ENCODE measurements around the gene C10orf71.

C10orf71 gene

GRCh38 chr10:49363309-49364031 lies 64.5 kb downstream of the C10orf71 start:
- Histone ChIP-seq H3K4me3 (ENCODE audit: low read length) (no peak overlapping the region), H4K5ac (ENCODE audit: low read length) (no peak overlapping the region), H3K79me2 (ENCODE audit: control insufficient read depth, insufficient read depth, low read length) (no peaks in the 10 kb centered on the region), H3K4me1 (ENCODE audit: control insufficient read depth, low read depth, low read length) (peaks cover 8% of the 10 kb centered on the region), H3K4me2 (ENCODE audit: low read length) (no peak overlapping the region), H3K27ac (ENCODE audit: low read depth, low read length) (no peak overlapping the region), H2AK5ac (ENCODE audit: low read length) (no peak overlapping the region), H4K8ac (ENCODE audit: low read depth, low read length) (no peak overlapping the region), H3K9ac (ENCODE audit: low read length) (no peak overlapping the region), H3K23ac (ENCODE audit: low read length) (no peak overlapping the region), H3K36me3 (ENCODE audit: control insufficient read depth, insufficient read depth, low read length) (no peaks in the 10 kb centered on the region), H3K79me1 (ENCODE audit: low read length) (no peaks in the 10 kb centered on the region), H3K27me3 (ENCODE audit: insufficient read depth, low read length, poor library complexity) (no peaks in the 10 kb centered on the region), H3K56ac (ENCODE audit: low read length) (no peak overlapping the region), H3K4ac (ENCODE audit: low read depth, low read length) (no peak overlapping the region), H2BK5ac (ENCODE audit: low read length) (no peak overlapping the region), H3K18ac (ENCODE audit: low read length) (no peak overlapping the region), H2BK120ac (ENCODE audit: low read depth, low read length) (no peak overlapping the region), H2BK15ac (replicated peaks; ENCODE audit: low read depth) (no peak overlapping the region)
- no CpG with 5 or more reads among the region's 8 CpGs for WGBS (ENCODE audit: extremely low coverage, insufficient coverage, low lambda C conversion rate)
- DNase-seq = no peak

GRCh38 chr10:49364051-49364450 lies 65.1 kb downstream of the C10orf71 start:
- no peak overlapping the region for H3K4ac ChIP-seq (ENCODE audit: low read depth, low read length)
- H3K27ac ChIP-seq (ENCODE audit: low read depth, low read length) = no peak overlapping the region
- no peak overlapping the region for H3K4me2 ChIP-seq (ENCODE audit: low read length)
- H4K8ac ChIP-seq (ENCODE audit: low read depth, low read length) = no peak overlapping the region
- H3K36me3 ChIP-seq (ENCODE audit: control insufficient read depth, insufficient read depth, low read length) = no peaks in the 10 kb centered on the region
- no peak overlapping the region for H2BK5ac ChIP-seq (ENCODE audit: low read length)
- no peaks in the 10 kb centered on the region for H3K79me1 ChIP-seq (ENCODE audit: low read length)
- H3K79me2 ChIP-seq (ENCODE audit: control insufficient read depth, insufficient read depth, low read length) = no peaks in the 10 kb centered on the region
- H4K5ac ChIP-seq (ENCODE audit: low read length) = no peak overlapping the region
- no peak overlapping the region for H2BK15ac ChIP-seq (replicated peaks; ENCODE audit: low read depth)
- DNase-seq = no peak
- no peak overlapping the region for H2BK120ac ChIP-seq (ENCODE audit: low read depth, low read length)
- H3K4me3 ChIP-seq (ENCODE audit: low read length) = no peak overlapping the region
- no peaks in the 10 kb centered on the region for H3K27me3 ChIP-seq (ENCODE audit: insufficient read depth, low read length, poor library complexity)
- H3K4me1 ChIP-seq (ENCODE audit: control insufficient read depth, low read depth, low read length) = peaks cover 8% of the 10 kb centered on the region
- H3K23ac ChIP-seq (ENCODE audit: low read length) = no peak overlapping the region
- H2AK5ac ChIP-seq (ENCODE audit: low read length) = no peak overlapping the region
- no peak overlapping the region for H3K18ac ChIP-seq (ENCODE audit: low read length)
- no peak overlapping the region for H3K9ac ChIP-seq (ENCODE audit: low read length)
- no peak overlapping the region for H3K56ac ChIP-seq (ENCODE audit: low read length)
- no CpG with 5 or more reads among the region's 5 CpGs for WGBS (ENCODE audit: extremely low coverage, insufficient coverage, low lambda C conversion rate)

GRCh38 chr10:49364747-49365146 lies 65.8 kb downstream of the C10orf71 start:
- no peaks in the 10 kb centered on the region for H3K79me1 ChIP-seq (ENCODE audit: low read length)
- no peak overlapping the region for H2AK5ac ChIP-seq (ENCODE audit: low read length)
- H3K9ac ChIP-seq (ENCODE audit: low read length) = no peak overlapping the region
- no peak overlapping the region for H2BK15ac ChIP-seq (replicated peaks; ENCODE audit: low read depth)
- no peaks in the 10 kb centered on the region for H3K36me3 ChIP-seq (ENCODE audit: control insufficient read depth, insufficient read depth, low read length)
- H2BK5ac ChIP-seq (ENCODE audit: low read length) = no peak overlapping the region
- no peak overlapping the region for H3K27ac ChIP-seq (ENCODE audit: low read depth, low read length)
- no peak overlapping the region for H2BK120ac ChIP-seq (ENCODE audit: low read depth, low read length)
- no peak overlapping the region for H3K56ac ChIP-seq (ENCODE audit: low read length)
- H3K4me1 ChIP-seq (ENCODE audit: control insufficient read depth, low read depth, low read length) = peaks cover 8% of the 10 kb centered on the region
- H3K23ac ChIP-seq (ENCODE audit: low read length) = no peak overlapping the region
- no peak overlapping the region for H3K4me3 ChIP-seq (ENCODE audit: low read length)
- no peak overlapping the region for H4K8ac ChIP-seq (ENCODE audit: low read depth, low read length)
- no CpG with 5 or more reads among the region's 8 CpGs for WGBS (ENCODE audit: extremely low coverage, insufficient coverage, low lambda C conversion rate)
- no peak overlapping the region for H4K5ac ChIP-seq (ENCODE audit: low read length)
- H3K18ac ChIP-seq (ENCODE audit: low read length) = no peak overlapping the region
- H3K4me2 ChIP-seq (ENCODE audit: low read length) = no peak overlapping the region
- no peaks in the 10 kb centered on the region for H3K27me3 ChIP-seq (ENCODE audit: insufficient read depth, low read length, poor library complexity)
- H3K79me2 ChIP-seq (ENCODE audit: control insufficient read depth, insufficient read depth, low read length) = no peaks in the 10 kb centered on the region
- no peak for DNase-seq
- H3K4ac ChIP-seq (ENCODE audit: low read depth, low read length) = no peak overlapping the region

GRCh38 chr10:49365275-49365674 lies 66.3 kb downstream of the C10orf71 start:
- Histone ChIP-seq H3K36me3 (ENCODE audit: control insufficient read depth, insufficient read depth, low read length) (no peaks in the 10 kb centered on the region), H2BK15ac (replicated peaks; ENCODE audit: low read depth) (no peak overlapping the region), H3K4me3 (ENCODE audit: low read length) (no peak overlapping the region), H3K27ac (ENCODE audit: low read depth, low read length) (no peak overlapping the region), H3K4me1 (ENCODE audit: control insufficient read depth, low read depth, low read length) (peaks cover 4% of the 10 kb centered on the region), H3K23ac (ENCODE audit: low read length) (no peak overlapping the region), H4K5ac (ENCODE audit: low read length) (no peak overlapping the region), H3K9ac (ENCODE audit: low read length) (no peak overlapping the region), H3K56ac (ENCODE audit: low read length) (no peak overlapping the region), H2BK5ac (ENCODE audit: low read length) (no peak overlapping the region), H3K27me3 (ENCODE audit: insufficient read depth, low read length, poor library complexity) (no peaks in the 10 kb centered on the region), H4K8ac (ENCODE audit: low read depth, low read length) (no peak overlapping the region), H3K79me2 (ENCODE audit: control insufficient read depth, insufficient read depth, low read length) (no peaks in the 10 kb centered on the region), H2AK5ac (ENCODE audit: low read length) (no peak overlapping the region), H3K18ac (ENCODE audit: low read length) (no peak overlapping the region), H3K79me1 (ENCODE audit: low read length) (no peaks in the 10 kb centered on the region), H3K4me2 (ENCODE audit: low read length) (no peak overlapping the region), H2BK120ac (ENCODE audit: low read depth, low read length) (no peak overlapping the region), H3K4ac (ENCODE audit: low read depth, low read length) (no peak overlapping the region)
- peak; percentile 18 for DNase-seq
- no CpG with 5 or more reads among the region's 3 CpGs for WGBS (ENCODE audit: extremely low coverage, insufficient coverage, low lambda C conversion rate)

- H3K4me2 ChIP-seq (ENCODE audit: low read length) = no peak overlapping the region
- no peak overlapping the region for H2BK5ac ChIP-seq (ENCODE audit: low read length)
- no peak overlapping the region for H3K27ac ChIP-seq (ENCODE audit: low read depth, low read length)
- H3K79me1 ChIP-seq (ENCODE audit: low read length) = no peaks in the 10 kb centered on the region
- no peak overlapping the region for H4K8ac ChIP-seq (ENCODE audit: low read depth, low read length)
- no peak overlapping the region for H2BK120ac ChIP-seq (ENCODE audit: low read depth, low read length)
- no peak overlapping the region for H2AK5ac ChIP-seq (ENCODE audit: low read length)
- H3K27me3 ChIP-seq (ENCODE audit: insufficient read depth, low read length, poor library complexity) = no peaks in the 10 kb centered on the region
- DNase-seq = peak; percentile 20
- H3K56ac ChIP-seq (ENCODE audit: low read length) = no peak overlapping the region
- no peak overlapping the region for H2BK15ac ChIP-seq (replicated peaks; ENCODE audit: low read depth)
- no peaks in the 10 kb centered on the region for H3K79me2 ChIP-seq (ENCODE audit: control insufficient read depth, insufficient read depth, low read length)
- no peak overlapping the region for H3K4ac ChIP-seq (ENCODE audit: low read depth, low read length)
- no peak overlapping the region for H3K23ac ChIP-seq (ENCODE audit: low read length)
- H3K18ac ChIP-seq (ENCODE audit: low read length) = no peak overlapping the region
- no CpG with 5 or more reads among the region's 23 CpGs for WGBS (ENCODE audit: extremely low coverage, insufficient coverage, low lambda C conversion rate)
- H3K36me3 ChIP-seq (ENCODE audit: control insufficient read depth, insufficient read depth, low read length) = no peaks in the 10 kb centered on the region
- H3K4me1 ChIP-seq (ENCODE audit: control insufficient read depth, low read depth, low read length) = no peaks in the 10 kb centered on the region
- H3K9ac ChIP-seq (ENCODE audit: low read length) = no peak overlapping the region
- H3K4me3 ChIP-seq (ENCODE audit: low read length) = no peak overlapping the region
- H4K5ac ChIP-seq (ENCODE audit: low read length) = no peak overlapping the region
Measured at GRCh38 chr10:49365675-49366415, 66.9 kb downstream of the C10orf71 start.
